Naive thymus-derived CD8-positive, alpha-beta T cell (primary cell): ENCODE results near the gene ZDHHC14. TPM values are rescaled to one million over a fixed set of nuclear protein-coding genes. Genes with fewer than 3 reads are reported as not detected.

Experiments
- microRNA-seq: library from miRNA; unstranded; fragments of <30 nt; microRNA quantifications from one replicate; pipeline ENCODE4 v1.2.0, GENCODE V29; 2022; ENCODE audit warnings: borderline microRNAs expressed
- polyA plus RNA-seq, 3 donors: library from polyadenylated mRNA; unstranded; fragments of 300-500 nt; fragmentation: Illumina TruSeq; gene quantifications; one replicate each; pipeline ENCODE4 v1.2.3, GENCODE V29; 2021
- total RNA-seq, 8 experiments: library from RNA in 2 of 8; stranded (reverse) in 2 of 8; gene quantifications; one replicate each; pipeline ENCODE4 v1.2.3 and lab custom pipeline; 2021 to 2026

Gene ZDHHC14
- total and polyA plus RNA-seq, 5 experiments from 2014 or later, result 0.09 to 1.9 (median 1.4) TPM

Small RNA genes within 50 kb of the gene (microRNA-seq; reads per million reads assigned to microRNA genes)
- gene MIR3692, result not detected

Other genes with a start within 250 kb of the ZDHHC14 start
- 10 to 100 TPM; 13.0 to 14.4 TPM for gene TMEM242, start 57.7 kb upstream of the ZDHHC14 start, total RNA-seq
- gene TMEM242, start 57.7 kb upstream of the ZDHHC14 start, polyA plus RNA-seq, result 10 to 100 TPM in 2 of 3 donors, 1 to 10 TPM in 1; 9.5 to 14.3 (median 10.8) TPM